G401.6 (cell line): ENCODE data around the gene EIF3B.
"Not testable (repeated sequence)": the region's sequence is repeated elsewhere in the genome, so short reads cannot be mapped to it uniquely, and the experiment has no call there.

Experiments
- FAIRE-seq: peaks from 2 replicates; lab custom pipeline; 2012; peaks lifted over from hg19 to GRCh38; lab: Jason Lieb, UNC

The EIF3B gene

GRCh38 chr7:2377492-2377891 lies 22.9 kb downstream of the EIF3B start:
- not testable (repeated sequence) for FAIRE-seq

- not testable (repeated sequence) for FAIRE-seq
These were observed 23.5 kb downstream of the EIF3B start for GRCh38 chr7:2378125-2378524.

- FAIRE-seq = no peak
These were observed 24.5 kb downstream of the EIF3B start for GRCh38 chr7:2379161-2379560.

- no peak for FAIRE-seq
These were observed 25.3 kb downstream of the EIF3B start for GRCh38 chr7:2379821-2380450.

GRCh38 chr7:2380461-2380860 lies 25.8 kb downstream of the EIF3B start:
- no peak for FAIRE-seq

- no peak for FAIRE-seq
These were observed 26.6 kb downstream of the EIF3B start for GRCh38 chr7:2381227-2381626.

GRCh38 chr7:2381881-2382509 lies 27.4 kb downstream of the EIF3B start:
- FAIRE-seq = no peak

- FAIRE-seq = no peak
These were observed 29.1 kb downstream of the EIF3B start for GRCh38 chr7:2383543-2384274.

GRCh38 chr7:2384354-2385243 lies 30.0 kb downstream of the EIF3B start:
- no peak for FAIRE-seq

GRCh38 chr7:2386122-2386521 lies 31.5 kb downstream of the EIF3B start:
- not testable (repeated sequence) for FAIRE-seq

- FAIRE-seq = no peak
These were observed 32.5 kb downstream of the EIF3B start for GRCh38 chr7:2386964-2387669.

- no peak for FAIRE-seq
These were observed 33.4 kb downstream of the EIF3B start for GRCh38 chr7:2387897-2388636.

- FAIRE-seq = no peak
These were observed 34.0 kb downstream of the EIF3B start for GRCh38 chr7:2388637-2388954.

GRCh38 chr7:2390020-2390816 lies 35.6 kb downstream of the EIF3B start:
- not testable (repeated sequence) for FAIRE-seq

GRCh38 chr7:2393706-2394105 lies 39.1 kb downstream of the EIF3B start:
- no peak for FAIRE-seq

GRCh38 chr7:2394566-2395082 lies 40.0 kb downstream of the EIF3B start:
- no peak for FAIRE-seq

GRCh38 chr7:2398506-2398905 lies 43.9 kb downstream of the EIF3B start:
- FAIRE-seq = no peak

- FAIRE-seq = peak; percentile 84
These were observed 45.4 kb downstream of the EIF3B start for GRCh38 chr7:2399848-2400587.

- no peak for FAIRE-seq
These were observed 48.0 kb downstream of the EIF3B start for GRCh38 chr7:2402687-2403013.
